Measurements from ENCODE around the gene MMP15.

MMP15 gene

DNA sequence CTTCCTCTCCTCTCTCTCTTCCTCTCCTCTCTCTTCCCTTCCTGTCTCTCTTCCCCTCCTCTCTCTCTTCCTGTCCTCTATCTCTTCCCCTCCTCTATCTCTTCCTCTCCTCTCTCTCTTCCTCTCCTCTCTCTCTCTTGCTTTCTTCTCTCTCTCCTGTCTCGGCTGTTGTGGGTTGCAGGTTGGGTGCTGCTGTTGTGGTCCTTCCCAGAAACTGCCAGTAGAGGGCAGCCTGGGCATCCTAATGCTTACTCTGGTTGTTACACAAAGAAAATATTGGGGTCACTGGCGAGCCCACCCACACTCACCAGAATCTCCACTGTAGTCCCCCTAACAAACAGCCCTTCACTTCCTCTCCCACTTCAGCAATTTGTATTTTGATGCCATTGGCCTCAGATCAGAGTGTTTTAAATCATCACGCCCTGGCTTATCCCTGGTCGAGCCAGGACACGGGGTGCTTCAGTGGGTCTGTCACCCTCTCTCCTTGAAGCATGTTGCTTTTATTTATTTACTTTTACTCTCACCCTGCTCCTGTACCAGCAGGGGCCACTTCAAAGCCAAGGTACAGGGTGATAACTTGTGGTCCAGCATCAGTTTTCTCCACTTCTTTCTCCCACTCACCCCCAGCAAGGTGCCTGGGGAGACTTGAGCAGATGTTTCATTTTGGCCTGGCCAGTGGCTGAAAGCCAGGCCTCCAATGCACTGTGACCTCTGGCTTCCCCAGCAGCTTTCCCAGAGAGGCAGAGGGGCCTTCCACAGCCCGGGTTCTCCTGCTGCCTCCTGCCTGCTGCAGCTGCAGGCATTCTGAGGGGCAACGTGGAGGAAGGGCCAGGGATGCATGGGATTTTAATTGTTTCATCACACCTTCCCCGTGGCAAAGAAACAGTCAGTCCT is 4.7 kb upstream of the MMP15 start:
- peaks cover 4% of the 10 kb centered on the region for H3K79me1 ChIP-seq (replicated peaks; ENCODE audit: low read length, poor library complexity, severe bottlenecking)
- no peak overlapping the region for H2BK12ac ChIP-seq (ENCODE audit: low read length in 2 of 2)
- no peaks in the 10 kb centered on the region for H3K9me3 ChIP-seq (ENCODE audit: control insufficient read depth, low read length)
- peaks cover 0 to 25% of the 10 kb centered on the region in 2 experiments for H3K27me3 ChIP-seq (ENCODE audit: control insufficient read depth in 1 of 2, insufficient read depth in 1 of 2, low read length in 2 of 2)
- H2AK5ac ChIP-seq (ENCODE audit: low read length, severe bottlenecking) = no peak overlapping the region
- H3K23ac ChIP-seq (ENCODE audit: low read length in 2 of 2) = no peak overlapping the region
- no peak overlapping the region for H2BK120ac ChIP-seq (ENCODE audit: low read depth, low read length)
- no peak overlapping the region for H2AFZ ChIP-seq (ENCODE audit: low read depth, low read length)
- no peak overlapping the region for H3K4me2 ChIP-seq (ENCODE audit: low read length, poor library complexity, severe bottlenecking)
- no peak overlapping the region for H3K14ac ChIP-seq (ENCODE audit: low read length in 2 of 2)
- WGBS = 53% methylated on average over 6 of the region's 8 CpGs
- no peak overlapping the region for H3K27ac ChIP-seq (ENCODE audit: low read length, poor library complexity, severe bottlenecking)
- H3K9ac ChIP-seq (ENCODE audit: low read length) = peak overlapping the region; percentile 72
- no peak overlapping the region for H2BK15ac ChIP-seq (ENCODE audit: low read depth, poor library complexity, severe bottlenecking)
- no peak overlapping the region for H3K4me3 ChIP-seq (ENCODE audit: insufficient read depth in 1 of 2, low read depth in 1 of 2, low read length in 2 of 2)
- no peak overlapping the region for H4K91ac ChIP-seq (ENCODE audit: low read length)
- no peak overlapping the region for H4K8ac ChIP-seq (ENCODE audit: low read length)
- H3K4ac ChIP-seq (ENCODE audit: low read depth in 1 of 2, low read length in 2 of 2) = no peak overlapping the region
- H3K18ac ChIP-seq (ENCODE audit: low read depth in 1 of 2, low read length in 2 of 2) = no peak overlapping the region
- no peak overlapping the region for H2BK5ac ChIP-seq (ENCODE audit: low read depth, low read length, poor library complexity, severe bottlenecking)
- DNase-seq = peak; percentile 64
- peaks cover 22 to 45% of the 10 kb centered on the region in 2 experiments for H3K36me3 ChIP-seq (ENCODE audit: control insufficient read depth in 1 of 2, insufficient read depth in 2 of 2, low read depth in 1 of 2, low read length in 2 of 2)
- peaks cover 25% of the 10 kb centered on the region for H3K4me1 ChIP-seq (ENCODE audit: control insufficient read depth, insufficient read depth, low read depth, low read length)

DNA sequence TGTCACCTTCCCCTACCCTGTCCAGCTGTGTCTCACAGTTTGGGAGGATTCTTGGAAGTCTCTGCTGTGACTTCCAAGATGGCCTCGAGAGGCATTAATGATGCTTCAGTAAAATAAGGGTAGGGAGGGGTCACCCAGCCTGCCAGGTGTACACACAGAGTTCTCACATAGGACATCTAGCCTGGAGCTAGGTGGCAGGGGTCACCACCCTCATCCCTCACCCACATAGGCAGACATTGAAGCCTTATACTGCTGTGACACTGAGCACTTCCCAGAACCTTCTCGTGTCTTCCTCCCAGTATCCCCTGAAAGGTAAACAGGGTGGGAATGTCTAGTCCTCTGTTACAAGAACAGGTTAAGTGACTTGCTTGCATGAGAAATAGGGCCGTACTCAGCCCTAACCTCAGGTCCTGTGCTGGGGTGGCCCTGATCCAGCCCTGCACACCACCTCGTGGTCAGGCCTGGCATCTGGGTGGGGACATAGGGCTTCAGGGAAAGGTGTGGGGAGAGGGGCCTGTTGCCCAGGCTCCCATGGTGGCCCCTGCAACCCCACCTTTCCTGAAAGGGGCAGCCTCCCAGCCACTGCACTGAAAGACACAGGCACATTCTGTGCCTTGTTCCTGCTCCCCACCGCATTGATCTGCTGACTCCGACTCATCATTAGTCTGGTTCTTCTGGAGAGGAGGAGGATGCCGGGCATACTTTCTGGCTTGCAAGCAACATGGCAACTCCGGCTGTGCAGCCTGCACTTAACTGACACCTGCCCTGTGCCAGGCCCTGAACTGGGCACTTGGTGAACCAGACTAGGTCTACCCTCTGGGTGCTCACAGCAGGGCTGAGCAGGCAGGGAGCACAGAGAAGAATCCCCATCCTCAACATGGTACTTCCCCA is 3.6 kb upstream of the MMP15 start:
- H2BK120ac ChIP-seq (ENCODE audit: low read depth, low read length) = no peak overlapping the region
- peak overlapping the region; percentile 90 for H4K91ac ChIP-seq (ENCODE audit: low read length)
- peak; percentile 76 for DNase-seq
- WGBS = 66% methylated on average over 8 of the region's 8 CpGs
- H3K79me1 ChIP-seq (replicated peaks; ENCODE audit: low read length, poor library complexity, severe bottlenecking) = no peaks in the 10 kb centered on the region
- H3K23ac ChIP-seq (ENCODE audit: low read length in 2 of 2) = peak overlapping the region in 1 of 2 experiments; percentile 41
- peak overlapping the region in 1 of 2 experiments; percentile 13 for H3K14ac ChIP-seq (ENCODE audit: low read length in 2 of 2)
- H3K4me2 ChIP-seq (ENCODE audit: low read length, poor library complexity, severe bottlenecking) = no peak overlapping the region
- peak overlapping the region; percentile 55 for H4K8ac ChIP-seq (ENCODE audit: low read length)
- no peak overlapping the region for H2AFZ ChIP-seq (ENCODE audit: low read depth, low read length)
- peaks cover 22 to 38% of the 10 kb centered on the region in 2 experiments for H3K36me3 ChIP-seq (ENCODE audit: control insufficient read depth in 1 of 2, insufficient read depth in 2 of 2, low read depth in 1 of 2, low read length in 2 of 2)
- H3K4me3 ChIP-seq (ENCODE audit: insufficient read depth in 1 of 2, low read depth in 1 of 2, low read length in 2 of 2) = peak overlapping the region in 1 of 2 experiments; percentile 7
- no peak overlapping the region for H2BK15ac ChIP-seq (ENCODE audit: low read depth, poor library complexity, severe bottlenecking)
- peaks cover 7 to 27% of the 10 kb centered on the region in 2 experiments for H3K27me3 ChIP-seq (ENCODE audit: control insufficient read depth in 1 of 2, insufficient read depth in 1 of 2, low read length in 2 of 2)
- H3K4ac ChIP-seq (ENCODE audit: low read depth in 1 of 2, low read length in 2 of 2) = peak overlapping the region; percentile 38 to 64
- peak overlapping the region; percentile 10 for H2AK5ac ChIP-seq (ENCODE audit: low read length, severe bottlenecking)
- H2BK5ac ChIP-seq (ENCODE audit: low read depth, low read length, poor library complexity, severe bottlenecking) = no peak overlapping the region
- H3K27ac ChIP-seq (ENCODE audit: low read length, poor library complexity, severe bottlenecking) = no peak overlapping the region
- H3K4me1 ChIP-seq (ENCODE audit: control insufficient read depth, insufficient read depth, low read depth, low read length) = peaks cover 34% of the 10 kb centered on the region
- peak overlapping the region; percentile 17 to 88 for H2BK12ac ChIP-seq (ENCODE audit: low read length in 2 of 2)
- H3K18ac ChIP-seq (ENCODE audit: low read depth in 1 of 2, low read length in 2 of 2) = peak overlapping the region; percentile 35 to 81
- H3K9me3 ChIP-seq (ENCODE audit: control insufficient read depth, low read length) = no peaks in the 10 kb centered on the region
- peak overlapping the region; percentile 72 for H3K9ac ChIP-seq (ENCODE audit: low read length)

DNA sequence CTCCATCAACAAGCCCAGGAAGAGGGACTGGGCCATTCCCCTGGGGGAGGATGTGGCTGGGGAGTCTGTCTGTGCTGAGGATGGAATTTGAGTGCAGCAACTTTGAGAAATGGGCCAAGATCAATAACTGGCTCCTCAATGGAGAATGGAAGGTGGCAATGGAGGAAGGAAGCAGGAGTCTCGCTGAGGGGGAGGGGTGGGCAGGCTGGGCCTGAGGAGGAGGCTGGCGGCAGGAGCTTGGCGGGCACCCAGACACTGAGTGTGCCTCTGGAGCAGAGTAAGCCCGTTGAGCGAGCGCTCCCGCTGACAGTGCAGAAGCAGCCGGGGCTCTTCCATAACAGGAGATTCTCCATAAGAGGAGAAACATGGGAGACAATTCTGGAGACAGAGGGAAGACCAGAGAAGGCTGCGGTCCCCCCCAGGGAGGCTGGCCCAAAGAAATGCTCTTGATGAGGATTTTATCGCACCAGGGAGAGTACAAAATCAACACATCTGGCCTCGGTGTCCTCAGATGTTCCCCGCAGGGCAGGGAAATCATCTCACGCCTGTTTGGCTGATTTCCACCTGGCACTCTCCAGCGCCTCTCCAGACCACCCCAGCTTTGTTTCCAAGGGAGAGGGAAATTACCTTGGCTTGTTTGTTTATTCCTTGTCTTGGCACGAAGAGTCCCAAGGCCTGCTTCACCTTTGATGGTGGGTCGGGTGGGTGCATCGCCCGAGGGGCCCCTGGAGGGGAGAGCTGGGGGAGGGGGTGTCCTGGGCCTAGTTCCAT is 2.8 kb upstream of the MMP15 start:
- H2BK5ac ChIP-seq (ENCODE audit: low read depth, low read length, poor library complexity, severe bottlenecking) = no peak overlapping the region
- no peak overlapping the region for H3K27ac ChIP-seq (ENCODE audit: low read length, poor library complexity, severe bottlenecking)
- no peak for DNase-seq
- WGBS = 58% methylated on average over 14 of the region's 18 CpGs
- H3K9me3 ChIP-seq (ENCODE audit: control insufficient read depth, low read length) = no peaks in the 10 kb centered on the region
- peak overlapping the region in 1 of 2 experiments; percentile 58 for H3K4me3 ChIP-seq (ENCODE audit: insufficient read depth in 1 of 2, low read depth in 1 of 2, low read length in 2 of 2)
- H3K14ac ChIP-seq (ENCODE audit: low read length in 2 of 2) = peak overlapping the region in 1 of 2 experiments; percentile 74
- peaks cover 14 to 34% of the 10 kb centered on the region in 2 experiments for H3K27me3 ChIP-seq (ENCODE audit: control insufficient read depth in 1 of 2, insufficient read depth in 1 of 2, low read length in 2 of 2)
- peak overlapping the region; percentile 9 to 35 for H3K18ac ChIP-seq (ENCODE audit: low read depth in 1 of 2, low read length in 2 of 2)
- H3K4me2 ChIP-seq (ENCODE audit: low read length, poor library complexity, severe bottlenecking) = no peak overlapping the region
- peak overlapping the region; percentile 72 for H3K9ac ChIP-seq (ENCODE audit: low read length)
- peak overlapping the region; percentile 46 for H4K8ac ChIP-seq (ENCODE audit: low read length)
- H3K23ac ChIP-seq (ENCODE audit: low read length in 2 of 2) = no peak overlapping the region
- peaks cover under 1% of the 10 kb centered on the region for H3K79me1 ChIP-seq (replicated peaks; ENCODE audit: low read length, poor library complexity, severe bottlenecking)
- no peak overlapping the region for H2BK15ac ChIP-seq (ENCODE audit: low read depth, poor library complexity, severe bottlenecking)
- H3K4ac ChIP-seq (ENCODE audit: low read depth in 1 of 2, low read length in 2 of 2) = peak overlapping the region in 1 of 2 experiments; percentile 38
- H2BK120ac ChIP-seq (ENCODE audit: low read depth, low read length) = no peak overlapping the region
- peaks cover 43% of the 10 kb centered on the region for H3K4me1 ChIP-seq (ENCODE audit: control insufficient read depth, insufficient read depth, low read depth, low read length)
- H3K36me3 ChIP-seq (ENCODE audit: control insufficient read depth in 1 of 2, insufficient read depth in 2 of 2, low read depth in 1 of 2, low read length in 2 of 2) = peaks cover 18 to 32% of the 10 kb centered on the region in 2 experiments
- H2AFZ ChIP-seq (ENCODE audit: low read depth, low read length) = no peak overlapping the region
- H4K91ac ChIP-seq (ENCODE audit: low read length) = peak overlapping the region; percentile 90
- peak overlapping the region in 1 of 2 experiments; percentile 54 for H2BK12ac ChIP-seq (ENCODE audit: low read length in 2 of 2)
- H2AK5ac ChIP-seq (ENCODE audit: low read length, severe bottlenecking) = no peak overlapping the region

Measured in mesenchymal stem cell (in vitro differentiated cells and primary cell).